ENCODE data around the gene GIPC1.
"Not testable (repeated sequence)": the region's sequence is repeated elsewhere in the genome, so short reads cannot be mapped to it uniquely, and the experiment has no call there.

GIPC1 gene, protein sequence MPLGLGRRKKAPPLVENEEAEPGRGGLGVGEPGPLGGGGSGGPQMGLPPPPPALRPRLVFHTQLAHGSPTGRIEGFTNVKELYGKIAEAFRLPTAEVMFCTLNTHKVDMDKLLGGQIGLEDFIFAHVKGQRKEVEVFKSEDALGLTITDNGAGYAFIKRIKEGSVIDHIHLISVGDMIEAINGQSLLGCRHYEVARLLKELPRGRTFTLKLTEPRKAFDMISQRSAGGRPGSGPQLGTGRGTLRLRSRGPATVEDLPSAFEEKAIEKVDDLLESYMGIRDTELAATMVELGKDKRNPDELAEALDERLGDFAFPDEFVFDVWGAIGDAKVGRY

DNA sequence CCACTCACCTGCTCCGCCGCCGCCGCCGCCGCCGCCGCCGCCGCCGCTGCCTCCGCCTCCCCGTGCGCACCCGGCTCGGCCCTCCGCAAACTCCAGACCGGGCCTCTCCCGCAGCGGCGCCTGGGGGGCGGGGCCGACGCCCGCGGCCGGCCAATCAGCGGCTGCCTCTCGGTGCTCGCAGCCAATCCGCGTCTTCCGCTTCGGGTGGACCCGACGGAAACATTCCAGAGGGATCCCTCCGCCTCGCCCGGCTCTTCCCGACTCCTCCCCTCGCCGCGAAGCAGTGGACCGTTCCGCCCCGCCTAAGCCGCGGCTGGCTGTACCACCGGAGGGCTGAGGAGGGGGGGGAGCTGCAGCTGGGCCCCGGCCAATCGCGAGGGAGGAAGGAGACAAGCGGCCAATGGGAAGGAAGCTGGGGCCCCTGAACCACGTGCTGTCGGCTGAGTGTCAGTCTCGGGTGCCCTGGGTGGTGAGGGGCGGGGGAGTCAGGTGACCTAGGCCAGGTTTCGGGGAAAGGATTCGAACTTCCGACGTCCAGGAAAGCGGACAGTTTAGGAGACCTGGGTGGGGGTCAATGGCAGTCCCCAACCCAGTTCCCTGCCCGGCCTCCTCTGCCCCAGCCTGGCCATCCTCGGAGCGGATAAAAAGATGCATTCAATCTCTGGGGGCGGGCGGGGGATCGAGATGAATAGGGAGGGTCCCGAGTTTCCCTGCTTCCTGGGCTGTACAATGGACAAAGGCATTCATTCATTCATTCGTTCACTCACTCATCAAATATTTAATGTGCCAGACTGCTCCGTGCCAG, at the start of gene GIPC1:
Gene GIPC1, minus strand, starts transcription at position 99 of the 805 bp plus-strand sequence. CDS start 13,151 bp downstream, outside the sequence.
- in situ Hi-C loops (cut with MboI; ENCODE audit: low sequenced_read_pairs) = no loop called here

GRCh38 chr19:14545716-14546082, 49.8 kb upstream of the GIPC1 start:
- in situ Hi-C loops (cut with MboI; ENCODE audit: low sequenced_read_pairs) = no loop called here

DNA sequence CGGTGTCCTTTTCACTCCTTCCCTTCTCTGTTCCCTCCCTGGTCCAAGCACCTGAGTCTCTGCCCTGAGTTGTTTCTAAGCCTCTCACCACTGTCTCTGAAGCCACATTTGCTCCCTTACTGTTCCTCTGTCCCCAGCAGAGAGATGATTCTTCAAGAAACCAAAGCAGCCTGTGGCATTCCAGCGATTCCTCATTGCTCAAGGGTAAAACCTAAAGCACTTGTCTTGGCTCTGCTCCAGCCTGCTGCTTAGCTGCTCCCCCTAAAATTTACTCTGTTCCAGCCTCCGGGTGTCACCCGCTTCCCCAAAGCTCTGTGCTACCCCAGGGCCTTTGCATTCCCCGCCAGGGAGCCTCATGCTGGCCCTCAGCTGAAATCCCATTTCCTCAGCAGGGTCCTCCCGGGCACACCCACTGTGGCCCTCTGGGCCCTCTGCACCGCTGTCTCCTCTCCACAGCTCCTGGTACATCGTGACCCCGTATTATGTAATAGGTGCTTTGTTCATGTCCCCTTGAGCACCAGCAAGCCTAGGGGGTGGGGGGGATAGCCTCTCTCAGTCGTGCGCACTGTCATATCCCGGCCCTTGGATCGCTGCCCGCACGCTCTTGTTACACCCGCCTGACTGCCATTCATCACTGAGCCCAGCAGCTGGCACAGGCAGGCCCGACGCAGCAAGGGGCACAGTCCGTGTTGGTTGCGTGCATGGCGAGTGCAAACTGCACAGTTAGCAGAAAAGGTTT, 49.2 kb upstream of the GIPC1 start:
- in situ Hi-C loops (cut with MboI; ENCODE audit: low sequenced_read_pairs) = no loop called here

DNA sequence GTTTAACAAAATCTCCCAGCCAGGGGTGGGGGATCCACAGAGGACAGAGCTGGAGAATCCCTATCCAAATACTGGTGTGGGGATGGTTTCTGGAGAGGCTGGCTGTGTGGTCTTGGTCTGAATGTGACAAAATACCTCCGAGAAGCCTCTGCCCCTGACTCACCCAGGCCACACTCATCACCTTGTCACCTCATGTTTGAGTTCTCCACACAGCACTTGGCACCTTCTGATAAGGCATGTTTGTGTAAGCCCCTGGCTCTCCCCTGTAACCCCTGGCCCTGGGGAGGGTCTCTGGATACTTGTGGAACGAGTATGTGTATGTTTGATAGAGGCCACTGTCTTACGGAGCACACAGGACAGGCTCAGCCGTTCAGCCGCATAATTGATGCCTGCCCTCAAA, 48.1 kb upstream of the GIPC1 start:
- in situ Hi-C loops (cut with MboI; ENCODE audit: low sequenced_read_pairs) = no loop called here

- in situ Hi-C loops (cut with MboI; ENCODE audit: low sequenced_read_pairs) = no loop called here
Observed at GRCh38 chr19:14542711-14543328, 46.9 kb upstream of the GIPC1 start.

DNA sequence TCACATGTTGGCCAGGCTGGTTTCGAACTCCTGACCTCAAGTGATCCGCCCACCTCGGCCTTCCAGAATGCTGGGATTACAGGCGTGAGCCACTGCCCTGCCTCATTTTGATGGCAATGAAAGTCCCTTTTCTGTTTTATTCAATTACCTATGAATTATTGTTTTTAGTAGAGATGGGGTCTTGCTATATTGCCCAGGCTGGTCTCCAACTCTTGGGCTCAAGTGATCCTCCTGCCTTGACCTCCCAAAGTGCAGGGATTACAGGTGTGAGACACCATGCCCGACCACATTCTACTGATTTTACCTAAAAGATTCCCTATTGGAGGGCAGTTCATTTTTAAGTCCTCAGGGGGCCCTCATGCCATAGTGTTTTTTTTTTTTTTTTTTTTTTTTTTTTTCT, 46.1 kb upstream of the GIPC1 start:
- in situ Hi-C loops (cut with MboI; ENCODE audit: low sequenced_read_pairs) = not testable (repeated sequence)

DNA sequence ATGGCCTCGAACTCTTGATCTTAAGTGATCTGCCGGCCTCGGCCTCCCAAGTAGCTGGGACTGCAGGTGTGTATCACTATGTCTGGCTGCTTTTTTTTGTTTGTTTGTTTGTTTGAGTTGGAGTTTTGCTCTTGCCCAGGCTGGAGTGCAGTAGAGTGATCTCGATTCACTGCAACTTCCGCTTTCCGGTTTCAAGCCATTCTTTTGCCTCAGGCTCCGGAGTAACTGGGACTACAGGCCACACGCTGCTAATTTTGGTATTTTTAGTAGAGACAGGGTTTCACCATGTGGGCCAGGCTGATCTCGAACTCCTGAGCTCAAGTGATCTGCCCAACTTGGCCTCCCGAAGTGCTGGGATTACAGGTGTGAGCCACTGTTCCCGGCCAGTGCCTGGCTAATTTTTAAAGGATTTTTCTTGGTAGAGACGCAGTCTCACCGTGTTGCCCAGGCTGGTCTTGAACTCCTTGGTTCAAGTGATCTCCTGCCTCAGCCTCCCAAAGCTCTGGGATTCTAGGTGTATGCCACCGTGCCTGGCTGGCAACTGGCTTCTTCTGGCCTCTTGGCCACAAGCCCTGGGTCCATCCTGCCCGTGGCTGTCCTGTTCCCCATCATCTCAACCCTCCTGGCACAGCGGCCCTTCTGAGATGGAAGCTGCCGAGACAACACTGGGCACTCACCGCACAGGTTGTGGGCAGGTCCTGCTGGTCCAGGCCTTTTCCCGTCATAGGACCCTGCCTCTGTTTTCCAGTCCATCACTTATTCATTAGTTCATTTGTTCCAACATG, 45.0 kb upstream of the GIPC1 start:
- in situ Hi-C loops (cut with MboI; ENCODE audit: low sequenced_read_pairs) = no loop called here

DNA sequence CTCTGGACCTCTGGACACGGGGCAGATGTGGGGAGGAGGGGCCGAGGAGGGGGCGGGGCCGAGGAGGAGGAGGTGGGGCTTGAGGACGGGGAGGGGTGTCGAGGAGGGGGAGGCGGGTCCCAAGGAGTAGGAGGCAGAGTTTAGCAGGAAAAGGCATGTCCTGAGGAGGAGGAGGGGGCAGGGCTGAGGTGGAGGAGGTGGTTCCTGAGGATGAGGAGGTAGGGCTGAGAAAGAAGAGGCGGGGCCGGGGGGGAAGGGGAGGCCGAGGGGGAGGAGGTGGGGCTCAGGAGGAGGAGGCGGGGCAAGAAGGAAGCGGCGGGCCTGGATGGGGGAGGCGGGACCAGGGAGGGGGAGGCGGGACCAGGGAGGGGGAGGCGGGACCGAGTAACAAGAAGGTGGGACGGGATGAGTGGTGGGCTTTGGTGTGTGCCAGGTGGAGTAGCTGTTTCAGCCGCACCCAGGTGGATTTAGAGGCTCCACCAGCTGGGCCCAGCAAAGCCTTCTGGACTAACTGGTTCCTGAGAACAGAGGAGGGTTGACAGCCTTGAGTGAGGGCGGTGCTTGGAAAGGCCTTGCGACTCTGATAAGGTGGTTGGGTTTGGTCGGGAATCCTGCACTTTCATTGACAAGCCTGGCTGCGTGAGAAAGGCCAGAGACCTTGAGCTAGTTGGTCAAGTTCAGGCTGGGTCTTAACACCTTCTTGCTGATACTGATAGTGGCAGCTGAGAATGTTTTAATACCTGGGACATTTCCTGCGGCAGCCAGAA, 41.2 kb upstream of the GIPC1 start:
- in situ Hi-C loops (cut with MboI; ENCODE audit: low sequenced_read_pairs) = no loop called here

GRCh38 chr19:14533450-14533849, 37.5 kb upstream of the GIPC1 start:
- in situ Hi-C loops (cut with MboI; ENCODE audit: low sequenced_read_pairs) = no loop called here

DNA sequence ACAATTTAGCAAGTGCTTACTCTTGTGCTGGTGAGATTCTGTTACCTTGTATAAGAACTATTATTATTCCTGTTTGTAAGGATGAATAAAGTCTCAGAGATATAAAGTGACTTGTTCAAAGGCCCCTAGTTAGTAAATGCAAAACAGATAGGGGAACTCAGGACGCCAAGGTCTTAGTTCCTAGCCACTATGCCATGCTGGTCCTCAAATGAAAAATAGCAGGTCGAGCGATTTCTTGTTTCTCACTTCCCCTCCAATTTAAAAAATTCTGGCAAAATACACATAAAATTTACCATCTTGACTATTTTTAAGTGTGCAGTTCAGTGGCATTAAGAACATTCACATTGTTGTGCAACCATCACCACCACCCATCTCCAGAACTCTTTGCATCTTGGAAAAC, 34.6 kb upstream of the GIPC1 start:
- in situ Hi-C loops (cut with MboI; ENCODE audit: low sequenced_read_pairs) = no loop called here

DNA sequence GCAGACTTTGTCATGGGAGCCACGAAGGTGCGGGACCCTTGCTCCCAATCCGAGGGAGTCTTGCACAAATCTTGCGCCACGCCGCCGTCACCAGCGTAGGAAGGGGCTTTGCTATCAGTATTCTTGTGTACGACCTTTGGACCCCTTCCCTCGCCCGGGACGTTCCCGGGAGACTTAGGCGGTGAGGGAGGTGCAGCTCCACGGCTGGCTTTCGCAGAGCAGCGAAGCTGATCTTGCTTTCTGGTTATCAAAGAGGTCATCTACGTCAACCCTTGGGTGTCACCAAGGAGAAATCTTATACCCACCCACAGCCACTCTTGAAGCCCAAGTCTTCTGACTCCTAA, 34.0 kb upstream of the GIPC1 start:
- in situ Hi-C loops (cut with MboI; ENCODE audit: low sequenced_read_pairs) = no loop called here

GRCh38 chr19:14529254-14530004, 33.5 kb upstream of the GIPC1 start, which contains the start of gene TECR:
TECR (plus strand) TSS chr19:14529594; CDS start chr19:14529697, 103 bp downstream.
- in situ Hi-C loops (cut with MboI; ENCODE audit: low sequenced_read_pairs) = no loop called here

- in situ Hi-C loops (cut with MboI; ENCODE audit: low sequenced_read_pairs) = no loop called here
Observed at GRCh38 chr19:14528419-14529253, 32.7 kb upstream of the GIPC1 start.

GRCh38 chr19:14526423-14526822, 30.5 kb upstream of the GIPC1 start:
- in situ Hi-C loops (cut with MboI; ENCODE audit: low sequenced_read_pairs) = no loop called here

DNA sequence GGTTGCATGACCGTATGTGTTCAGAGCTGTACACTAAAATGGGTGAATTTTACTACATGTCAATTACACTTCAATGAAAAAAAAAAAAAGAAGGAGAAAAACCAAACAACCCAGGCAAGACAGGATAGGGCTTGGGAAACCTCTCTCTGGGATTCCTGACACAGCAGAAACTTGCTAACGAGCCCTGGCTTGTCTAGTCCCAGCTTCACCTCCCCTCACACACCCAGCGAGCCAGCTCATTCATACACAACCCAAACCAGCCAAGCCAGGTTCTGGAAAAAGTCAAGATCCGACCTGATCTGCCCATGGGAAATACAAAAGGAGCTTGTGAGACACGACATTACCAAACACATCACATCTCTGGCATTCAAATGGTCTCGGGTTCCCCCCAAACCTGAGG, 29.8 kb upstream of the GIPC1 start:
- in situ Hi-C loops (cut with MboI; ENCODE audit: low sequenced_read_pairs) = no loop called here

GRCh38 chr19:14520543-14520942, 24.6 kb upstream of the GIPC1 start:
- in situ Hi-C loops (cut with MboI; ENCODE audit: low sequenced_read_pairs) = no loop called here

DNA sequence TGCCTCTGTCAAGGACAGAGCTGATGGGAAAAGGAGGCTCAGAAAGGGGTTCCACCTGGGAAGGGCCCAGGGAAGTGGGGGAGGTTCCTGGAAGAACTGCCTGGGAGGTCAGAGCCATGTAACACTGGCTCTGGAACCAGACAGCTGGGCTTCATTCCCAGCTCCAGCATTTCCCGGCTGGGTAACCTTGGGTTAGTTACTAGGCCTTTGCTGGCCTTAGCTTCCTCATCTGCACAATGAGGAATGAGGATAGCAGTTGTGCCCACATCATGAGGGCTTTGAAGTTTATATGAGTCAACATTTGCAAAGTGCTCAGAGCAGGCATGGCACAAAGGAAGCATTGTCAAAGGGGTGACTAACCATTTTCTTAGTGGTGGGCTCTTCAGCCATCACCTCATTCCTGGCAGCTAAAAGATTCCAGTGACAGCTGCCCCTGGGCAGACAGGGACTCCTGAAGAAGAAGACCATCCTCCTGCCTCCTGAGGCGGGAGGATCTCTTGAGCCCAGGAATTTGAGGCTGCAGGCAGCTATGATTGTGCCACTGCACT, 24.0 kb upstream of the GIPC1 start:
- in situ Hi-C loops (cut with MboI; ENCODE audit: low sequenced_read_pairs) = no loop called here
